ENCODE data around the gene DHCR24.

The DHCR24 gene

DNA sequence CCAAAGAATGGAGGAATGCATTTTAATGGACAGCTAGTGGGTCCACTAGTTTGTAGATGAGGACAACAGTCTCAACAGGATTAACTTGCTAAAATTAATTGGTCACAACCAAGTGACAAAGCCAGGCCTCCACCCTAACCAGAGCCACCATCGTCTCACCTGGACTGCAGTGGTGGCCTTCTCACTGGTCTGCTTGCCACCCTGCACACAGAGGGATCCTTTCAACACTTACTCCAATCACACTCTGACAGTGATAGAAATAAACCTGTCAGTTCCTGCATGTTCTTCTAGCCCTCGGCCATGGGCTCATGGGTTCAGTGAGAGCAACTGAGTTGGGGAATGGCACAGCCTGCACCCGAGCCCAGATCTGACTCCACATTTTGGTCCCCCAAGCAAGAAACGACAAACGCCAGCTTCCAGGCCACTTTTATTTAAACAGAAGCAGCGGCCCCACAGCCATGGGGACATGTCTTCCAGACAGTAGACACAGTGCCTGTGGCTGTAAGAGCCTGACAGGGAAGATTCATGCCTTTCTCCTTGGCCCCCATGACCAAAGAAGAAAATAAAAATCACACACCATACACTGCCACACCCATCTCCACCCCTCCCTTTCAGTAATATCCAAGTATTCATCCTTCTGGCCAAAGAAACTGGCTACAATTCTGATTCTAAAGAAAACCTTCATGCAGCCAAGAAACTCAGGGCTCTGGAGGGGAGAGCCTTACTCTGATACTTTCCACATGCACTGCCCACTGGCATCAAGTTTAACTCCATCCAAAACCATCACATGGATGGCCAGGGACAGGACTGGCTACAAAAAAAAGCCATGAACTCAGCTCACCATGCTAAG is 37.6 kb downstream of the DHCR24 start:
- H2BK15ac ChIP-seq (replicated peaks; ENCODE audit: low read depth): no peak overlapping the region
- H3K18ac ChIP-seq (ENCODE audit: low read length): no peak overlapping the region
- no peak overlapping the region for H4K8ac ChIP-seq (ENCODE audit: low read depth, low read length)
- no peak overlapping the region for H3K27ac ChIP-seq (ENCODE audit: low read depth, low read length)
- no peak overlapping the region for H4K5ac ChIP-seq (ENCODE audit: low read length)
- H3K4me1 ChIP-seq (ENCODE audit: control insufficient read depth, low read depth, low read length): no peaks in the 10 kb centered on the region
- H2BK120ac ChIP-seq (ENCODE audit: low read depth, low read length): no peak overlapping the region
- H2AK5ac ChIP-seq (ENCODE audit: low read length): no peak overlapping the region
- H3K79me1 ChIP-seq (ENCODE audit: low read length): peaks cover 4% of the 10 kb centered on the region
- no peak overlapping the region for H3K4me3 ChIP-seq (ENCODE audit: low read length)
- no peak overlapping the region for H3K23ac ChIP-seq (ENCODE audit: low read length)
- H3K27me3 ChIP-seq (ENCODE audit: insufficient read depth, low read length, poor library complexity): no peaks in the 10 kb centered on the region
- no peak overlapping the region for H3K4me2 ChIP-seq (ENCODE audit: low read length)
- no peak overlapping the region for H2BK5ac ChIP-seq (ENCODE audit: low read length)
- H3K79me2 ChIP-seq (ENCODE audit: control insufficient read depth, insufficient read depth, low read length): no peaks in the 10 kb centered on the region
- no peak overlapping the region for H3K56ac ChIP-seq (ENCODE audit: low read length)
- no peak overlapping the region for H3K4ac ChIP-seq (ENCODE audit: low read depth, low read length)
- DNase-seq: no peak
- WGBS (ENCODE audit: extremely low coverage, insufficient coverage, low lambda C conversion rate): no CpG with 5 or more reads among the region's 6 CpGs
- no peak overlapping the region for H3K9ac ChIP-seq (ENCODE audit: low read length)
- peaks cover 41% of the 10 kb centered on the region for H3K36me3 ChIP-seq (ENCODE audit: control insufficient read depth, insufficient read depth, low read length)

DNA sequence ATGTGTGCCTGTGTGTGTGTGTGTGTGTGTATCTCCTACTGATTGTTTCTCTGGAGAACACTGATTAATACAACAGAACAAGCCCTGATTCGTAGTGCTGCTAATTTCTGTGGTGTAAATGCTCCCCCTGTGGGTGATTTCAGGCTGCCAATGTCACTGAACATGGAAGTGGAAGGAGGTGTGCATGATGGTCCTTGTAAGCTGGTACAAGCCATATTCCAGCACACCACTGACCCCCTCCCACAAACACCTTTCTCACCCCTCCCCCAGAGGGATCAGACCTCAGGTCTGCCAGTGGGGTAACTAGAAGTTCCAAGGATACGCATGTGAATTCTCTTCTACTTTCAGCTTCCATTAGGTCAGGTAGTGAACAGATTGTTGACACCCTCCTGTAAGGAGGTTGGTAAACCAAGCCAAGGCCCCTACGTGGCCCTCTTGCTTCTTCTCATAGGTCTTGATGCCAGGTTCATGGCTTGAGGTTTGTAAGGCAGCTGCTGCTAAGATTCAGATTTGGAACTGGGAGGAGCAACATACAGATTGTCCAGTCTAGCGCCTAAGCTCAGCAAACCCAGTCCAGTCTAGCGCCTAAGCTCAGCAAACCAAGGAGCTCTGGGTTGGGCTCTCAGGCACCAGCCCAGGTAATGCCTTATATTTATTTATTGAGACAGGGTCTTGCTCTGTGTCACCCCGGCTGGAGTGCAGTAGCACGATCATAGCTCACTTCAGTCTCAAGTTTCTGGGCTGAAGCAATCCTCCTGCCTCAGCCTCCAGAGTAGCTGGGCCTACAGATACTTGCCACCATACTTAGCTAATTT is 38.7 kb downstream of the DHCR24 start:
- Histone ChIP-seq H3K27me3 (ENCODE audit: insufficient read depth, low read length, poor library complexity) (no peaks in the 10 kb centered on the region), H3K4me3 (ENCODE audit: low read length) (no peak overlapping the region), H2AK5ac (ENCODE audit: low read length) (no peak overlapping the region), H3K27ac (ENCODE audit: low read depth, low read length) (no peak overlapping the region), H3K4ac (ENCODE audit: low read depth, low read length) (no peak overlapping the region), H4K8ac (ENCODE audit: low read depth, low read length) (no peak overlapping the region), H3K56ac (ENCODE audit: low read length) (no peak overlapping the region), H4K5ac (ENCODE audit: low read length) (no peak overlapping the region), H2BK15ac (replicated peaks; ENCODE audit: low read depth) (no peak overlapping the region), H3K23ac (ENCODE audit: low read length) (no peak overlapping the region), H3K9ac (ENCODE audit: low read length) (no peak overlapping the region), H3K4me2 (ENCODE audit: low read length) (no peak overlapping the region), H3K18ac (ENCODE audit: low read length) (no peak overlapping the region), H3K36me3 (ENCODE audit: control insufficient read depth, insufficient read depth, low read length) (peaks cover 32% of the 10 kb centered on the region), H3K79me1 (ENCODE audit: low read length) (no peaks in the 10 kb centered on the region), H3K4me1 (ENCODE audit: control insufficient read depth, low read depth, low read length) (no peaks in the 10 kb centered on the region), H2BK5ac (ENCODE audit: low read length) (no peak overlapping the region), H3K79me2 (ENCODE audit: control insufficient read depth, insufficient read depth, low read length) (no peaks in the 10 kb centered on the region), H2BK120ac (ENCODE audit: low read depth, low read length) (no peak overlapping the region)
- whole genome bisulfite sequencing (ENCODE audit: extremely low coverage, insufficient coverage, low lambda C conversion rate): no CpG with 5 or more reads among the region's 7 CpGs
- no peak for DNase-seq

DNA sequence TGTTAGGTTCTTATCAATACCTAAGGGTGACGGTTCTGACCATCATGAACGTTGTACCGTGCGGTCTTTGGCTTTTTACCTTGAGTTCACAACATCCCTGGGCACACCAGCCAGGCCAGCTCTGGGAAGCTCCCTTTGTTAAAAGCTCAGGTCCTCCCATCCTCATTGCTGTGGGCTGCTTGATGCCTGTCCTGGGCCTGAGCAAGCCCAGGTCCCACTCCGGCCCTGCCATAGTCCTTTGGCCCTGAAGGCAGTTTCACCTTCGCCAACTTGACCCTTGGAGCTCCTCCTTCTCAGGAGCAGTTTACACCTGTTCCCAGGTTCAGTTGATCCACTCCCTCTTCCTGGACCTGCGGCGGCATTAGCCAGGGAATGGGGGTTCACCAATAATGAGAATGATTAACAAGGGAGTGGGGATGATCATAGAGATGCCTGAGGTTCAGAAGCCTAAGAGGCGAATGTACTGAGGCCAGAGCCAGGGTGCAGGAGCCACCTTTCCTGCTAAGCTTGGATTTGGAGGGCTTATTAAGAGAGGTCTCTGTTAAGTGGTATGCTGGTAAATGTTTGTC is 40.2 kb downstream of the DHCR24 start:
- H3K4me3 ChIP-seq (ENCODE audit: low read length): no peak overlapping the region
- H2AK5ac ChIP-seq (ENCODE audit: low read length): no peak overlapping the region
- no peaks in the 10 kb centered on the region for H3K4me1 ChIP-seq (ENCODE audit: control insufficient read depth, low read depth, low read length)
- H3K4ac ChIP-seq (ENCODE audit: low read depth, low read length): no peak overlapping the region
- H3K56ac ChIP-seq (ENCODE audit: low read length): no peak overlapping the region
- H3K9ac ChIP-seq (ENCODE audit: low read length): no peak overlapping the region
- peaks cover 18% of the 10 kb centered on the region for H3K36me3 ChIP-seq (ENCODE audit: control insufficient read depth, insufficient read depth, low read length)
- no peaks in the 10 kb centered on the region for H3K27me3 ChIP-seq (ENCODE audit: insufficient read depth, low read length, poor library complexity)
- no peak overlapping the region for H4K5ac ChIP-seq (ENCODE audit: low read length)
- H2BK15ac ChIP-seq (replicated peaks; ENCODE audit: low read depth): no peak overlapping the region
- no peak overlapping the region for H3K18ac ChIP-seq (ENCODE audit: low read length)
- no peak overlapping the region for H2BK120ac ChIP-seq (ENCODE audit: low read depth, low read length)
- no peak overlapping the region for H3K4me2 ChIP-seq (ENCODE audit: low read length)
- WGBS (ENCODE audit: extremely low coverage, insufficient coverage, low lambda C conversion rate): no CpG with 5 or more reads among the region's 9 CpGs
- H3K23ac ChIP-seq (ENCODE audit: low read length): no peak overlapping the region
- H3K27ac ChIP-seq (ENCODE audit: low read depth, low read length): no peak overlapping the region
- H3K79me2 ChIP-seq (ENCODE audit: control insufficient read depth, insufficient read depth, low read length): no peaks in the 10 kb centered on the region
- DNase-seq: no peak
- no peak overlapping the region for H2BK5ac ChIP-seq (ENCODE audit: low read length)
- H3K79me1 ChIP-seq (ENCODE audit: low read length): no peaks in the 10 kb centered on the region
- no peak overlapping the region for H4K8ac ChIP-seq (ENCODE audit: low read depth, low read length)

DNA sequence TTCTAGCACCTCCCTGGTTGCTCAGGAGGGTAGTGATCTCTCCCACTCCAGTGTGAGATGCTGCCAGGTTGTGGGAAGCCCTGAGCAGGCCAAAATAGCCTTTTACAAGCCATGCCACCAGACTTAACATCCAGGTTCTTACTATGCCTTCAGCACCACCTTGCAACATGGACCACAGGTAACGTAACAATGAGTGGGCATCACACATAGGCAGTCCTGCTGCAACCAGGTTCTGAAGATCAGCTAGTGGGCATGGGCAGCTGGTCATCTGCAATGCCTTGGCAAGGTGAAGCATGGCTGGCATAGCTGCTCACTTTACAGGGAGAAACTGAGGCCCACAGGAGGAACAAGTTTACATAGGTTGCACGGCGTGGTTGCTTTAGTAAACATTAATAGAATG is 40.7 kb downstream of the DHCR24 start:
- H3K27ac ChIP-seq (ENCODE audit: low read depth, low read length): no peak overlapping the region
- no peak for DNase-seq

DNA sequence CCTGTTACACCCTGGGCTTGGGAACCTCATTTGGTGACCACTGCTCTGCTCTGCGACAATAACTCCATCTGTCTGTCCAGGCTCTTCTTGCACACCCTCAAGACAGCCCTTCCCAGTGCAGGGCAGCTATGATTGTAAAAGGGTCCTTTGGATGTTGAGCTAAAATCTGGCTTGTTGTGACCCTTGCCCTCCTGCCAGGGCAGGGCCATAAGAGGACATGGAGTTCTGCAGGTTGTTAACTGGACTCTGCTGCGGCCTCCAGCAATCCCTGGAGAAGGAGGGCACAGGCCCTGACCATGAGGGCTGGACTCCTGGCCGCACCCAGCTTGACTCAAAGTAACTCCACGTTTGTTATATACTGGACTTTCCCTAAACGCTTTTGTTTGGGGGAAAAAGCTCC is 41.2 kb downstream of the DHCR24 start:
- H3K4ac ChIP-seq (ENCODE audit: low read depth, low read length): no peak overlapping the region
- no peak overlapping the region for H3K27ac ChIP-seq (ENCODE audit: low read depth, low read length)
- no peak overlapping the region for H3K4me3 ChIP-seq (ENCODE audit: low read length)
- no peaks in the 10 kb centered on the region for H3K79me2 ChIP-seq (ENCODE audit: control insufficient read depth, insufficient read depth, low read length)
- no peak overlapping the region for H4K5ac ChIP-seq (ENCODE audit: low read length)
- no peak overlapping the region for H3K56ac ChIP-seq (ENCODE audit: low read length)
- H3K4me2 ChIP-seq (ENCODE audit: low read length): no peak overlapping the region
- no peaks in the 10 kb centered on the region for H3K27me3 ChIP-seq (ENCODE audit: insufficient read depth, low read length, poor library complexity)
- no peaks in the 10 kb centered on the region for H3K79me1 ChIP-seq (ENCODE audit: low read length)
- no peak overlapping the region for H3K23ac ChIP-seq (ENCODE audit: low read length)
- peaks cover 13% of the 10 kb centered on the region for H3K36me3 ChIP-seq (ENCODE audit: control insufficient read depth, insufficient read depth, low read length)
- H2BK15ac ChIP-seq (replicated peaks; ENCODE audit: low read depth): no peak overlapping the region
- no peak overlapping the region for H4K8ac ChIP-seq (ENCODE audit: low read depth, low read length)
- no peak overlapping the region for H2BK5ac ChIP-seq (ENCODE audit: low read length)
- H3K9ac ChIP-seq (ENCODE audit: low read length): no peak overlapping the region
- no CpG with 5 or more reads among the region's 5 CpGs for WGBS (ENCODE audit: extremely low coverage, insufficient coverage, low lambda C conversion rate)
- H3K18ac ChIP-seq (ENCODE audit: low read length): no peak overlapping the region
- DNase-seq: no peak
- no peak overlapping the region for H2BK120ac ChIP-seq (ENCODE audit: low read depth, low read length)
- no peak overlapping the region for H2AK5ac ChIP-seq (ENCODE audit: low read length)
- no peaks in the 10 kb centered on the region for H3K4me1 ChIP-seq (ENCODE audit: control insufficient read depth, low read depth, low read length)

More for the DNA sequence above, 40.7 kb downstream of the DHCR24 start:
- no CpG with 5 or more reads among the region's 3 CpGs for WGBS (ENCODE audit: extremely low coverage, insufficient coverage, low lambda C conversion rate)
- Histone ChIP-seq H2AK5ac (ENCODE audit: low read length) (no peak overlapping the region), H3K4me1 (ENCODE audit: control insufficient read depth, low read depth, low read length) (no peaks in the 10 kb centered on the region), H3K23ac (ENCODE audit: low read length) (no peak overlapping the region), H4K5ac (ENCODE audit: low read length) (no peak overlapping the region), H3K27me3 (ENCODE audit: insufficient read depth, low read length, poor library complexity) (no peaks in the 10 kb centered on the region), H3K9ac (ENCODE audit: low read length) (no peak overlapping the region), H3K4ac (ENCODE audit: low read depth, low read length) (no peak overlapping the region), H2BK120ac (ENCODE audit: low read depth, low read length) (no peak overlapping the region), H4K8ac (ENCODE audit: low read depth, low read length) (no peak overlapping the region), H3K56ac (ENCODE audit: low read length) (no peak overlapping the region), H3K4me3 (ENCODE audit: low read length) (no peak overlapping the region), H3K79me2 (ENCODE audit: control insufficient read depth, insufficient read depth, low read length) (no peaks in the 10 kb centered on the region), H3K79me1 (ENCODE audit: low read length) (no peaks in the 10 kb centered on the region), H3K4me2 (ENCODE audit: low read length) (no peak overlapping the region), H3K18ac (ENCODE audit: low read length) (no peak overlapping the region), H2BK15ac (replicated peaks; ENCODE audit: low read depth) (no peak overlapping the region), H3K36me3 (ENCODE audit: control insufficient read depth, insufficient read depth, low read length) (peaks cover 15% of the 10 kb centered on the region), H2BK5ac (ENCODE audit: low read length) (no peak overlapping the region)
